ENCODE measurements around the gene CARS2.

CARS2 gene

GRCh38 chr13:110652231-110652730 is 53.6 kb downstream of the CARS2 start:
- DNase-seq (ENCODE audit: low spot score) = no peak

GRCh38 chr13:110651726-110652230 is 54.1 kb downstream of the CARS2 start:
- DNase-seq (ENCODE audit: low spot score) = no peak

GRCh38 chr13:110651271-110651670 is 54.6 kb downstream of the CARS2 start:
- DNase-seq (ENCODE audit: low spot score) = no peak

- no peak for DNase-seq (ENCODE audit: low spot score)
Measured at GRCh38 chr13:110650436-110650835, 55.5 kb downstream of the CARS2 start.

- no peak for DNase-seq (ENCODE audit: low spot score)
Measured at GRCh38 chr13:110649551-110649950, 56.4 kb downstream of the CARS2 start.

GRCh38 chr13:110648848-110649421 is 57.0 kb downstream of the CARS2 start:
- no peak for DNase-seq (ENCODE audit: low spot score)

GRCh38 chr13:110648146-110648819 is 57.6 kb downstream of the CARS2 start:
- no peak for DNase-seq (ENCODE audit: low spot score)

GRCh38 chr13:110647365-110647737 is 58.6 kb downstream of the CARS2 start:
- no peak for DNase-seq (ENCODE audit: low spot score)

- DNase-seq (ENCODE audit: low spot score) = no peak
Measured at GRCh38 chr13:110646442-110647364, 59.2 kb downstream of the CARS2 start.

- no peak for DNase-seq (ENCODE audit: low spot score)
Measured at GRCh38 chr13:110645750-110646149, 60.2 kb downstream of the CARS2 start.

GRCh38 chr13:110644892-110645521 is 60.9 kb downstream of the CARS2 start:
- no peak for DNase-seq (ENCODE audit: low spot score)

- no peak for DNase-seq (ENCODE audit: low spot score)
Measured at GRCh38 chr13:110643768-110644421, 62.0 kb downstream of the CARS2 start.

GRCh38 chr13:110643324-110643723 is 62.6 kb downstream of the CARS2 start:
- no peak for DNase-seq (ENCODE audit: low spot score)

GRCh38 chr13:110642291-110642981 is 63.5 kb downstream of the CARS2 start:
- no peak for DNase-seq (ENCODE audit: low spot score)

GRCh38 chr13:110641055-110642015 is 64.6 kb downstream of the CARS2 start:
- DNase-seq (ENCODE audit: low spot score) = no peak

- DNase-seq (ENCODE audit: low spot score) = no peak
Measured at GRCh38 chr13:110640591-110641029, 65.3 kb downstream of the CARS2 start.

- no peak for DNase-seq (ENCODE audit: low spot score)
Measured at GRCh38 chr13:110639935-110640334, 66.0 kb downstream of the CARS2 start.

GRCh38 chr13:110638814-110639806 is 66.8 kb downstream of the CARS2 start:
- DNase-seq (ENCODE audit: low spot score) = no peak
